Mesenchymal stem cell (in vitro differentiated cells and primary cell): Measurements from ENCODE around the gene ENO1.
A peak's percentile ranks its signal among the peaks of the same experiment; 100 is the strongest.
"Not testable (repeated sequence)": the region's sequence is repeated elsewhere in the genome, so short reads cannot be mapped to it uniquely, and the experiment has no call there.

Experiments
- DNase-seq: peaks from one replicate; pipeline ENCODE4 v3.0.0-alpha.2; 2013
- H2AFZ ChIP-seq: one replicate; pipeline ENCODE4 v1.6.1; 2013; ENCODE audit warnings: low read depth, mild to moderate bottlenecking, control low read depth, inconsistent platforms, low read length, moderate library complexity
- H2AK5ac ChIP-seq: 2 replicates; pipeline ENCODE4 v1.6.1; 2013; ENCODE audit warnings: low read length, moderate library complexity, mild to moderate bottlenecking, inconsistent platforms; ENCODE audit not compliant: severe bottlenecking
- H2BK120ac ChIP-seq: one replicate; pipeline ENCODE4 v1.6.1; 2013; ENCODE audit warnings: low read depth, mild to moderate bottlenecking, inconsistent platforms, low read length, moderate library complexity
- H2BK12ac ChIP-seq, 2 experiments: one replicate each; pipeline ENCODE4 v1.6.1; 2013; ENCODE audit warnings: inconsistent platforms in 2 of 2, low read length in 2 of 2, mild to moderate bottlenecking in 2 of 2, moderate library complexity in 2 of 2, control low read depth in 1 of 2
- H2BK15ac ChIP-seq: one replicate; pipeline ENCODE4 v1.6.1; 2013; ENCODE audit warnings: mild to moderate bottlenecking, low read depth, inconsistent platforms; ENCODE audit not compliant: poor library complexity, severe bottlenecking
- H2BK5ac ChIP-seq: 2 replicates; pipeline ENCODE4 v1.6.1; 2013; ENCODE audit warnings: low read depth, mild to moderate bottlenecking, low read length, control low read depth, inconsistent platforms; ENCODE audit not compliant: poor library complexity, severe bottlenecking
- H3K14ac ChIP-seq, 2 experiments: one replicate each; pipeline ENCODE4 v1.6.1; 2013; ENCODE audit warnings: inconsistent platforms in 2 of 2, low read length in 2 of 2, control low read depth in 1 of 2, mild to moderate bottlenecking in 1 of 2, moderate library complexity in 1 of 2
- H3K18ac ChIP-seq, 2 experiments: one replicate each; pipeline ENCODE4 v1.6.1; 2013; ENCODE audit warnings: inconsistent platforms in 2 of 2, low read length in 2 of 2, control low read depth in 1 of 2, low read depth in 1 of 2, mild to moderate bottlenecking in 1 of 2
- H3K23ac ChIP-seq, 2 experiments: one replicate each; pipeline ENCODE4 v1.6.1; 2013; ENCODE audit warnings: inconsistent platforms in 2 of 2, low read length in 2 of 2, mild to moderate bottlenecking in 2 of 2, moderate library complexity in 2 of 2, control low read depth in 1 of 2
- H3K27ac ChIP-seq: 2 replicates; pipeline ENCODE4 v1.5.1; 2013; ENCODE audit warnings: mild to moderate bottlenecking, moderate library complexity, low read length, control low read depth, inconsistent platforms; ENCODE audit not compliant: poor library complexity, severe bottlenecking
- H3K27me3 ChIP-seq, 2 experiments: 2 replicates each; pipeline versions ENCODE4 v1.6.1 to v1.7.0; 2013; ENCODE audit warnings: low read length in 2 of 2, mild to moderate bottlenecking in 2 of 2, moderate library complexity in 2 of 2, control low read depth in 1 of 2, inconsistent platforms in 1 of 2; ENCODE audit not compliant: control insufficient read depth in 1 of 2, insufficient read depth in 1 of 2
- H3K36me3 ChIP-seq, 2 experiments: 2 replicates each; pipeline versions ENCODE4 v1.6.1 to v1.7.0; 2013; ENCODE audit warnings: low read length in 2 of 2, control low read depth in 1 of 2, inconsistent platforms in 1 of 2, low read depth in 1 of 2, mild to moderate bottlenecking in 1 of 2; ENCODE audit not compliant: insufficient read depth in 2 of 2, control insufficient read depth in 1 of 2
- H3K4ac ChIP-seq, 2 experiments: one replicate each; pipeline ENCODE4 v1.6.1; 2013; ENCODE audit warnings: inconsistent platforms in 2 of 2, low read length in 2 of 2, mild to moderate bottlenecking in 2 of 2, moderate library complexity in 2 of 2, control low read depth in 1 of 2, low read depth in 1 of 2
- H3K4me1 ChIP-seq: 2 replicates; pipeline ENCODE4 v1.6.1; 2013; ENCODE audit warnings: low read depth, low read length, control low read depth; ENCODE audit not compliant: control insufficient read depth, insufficient read depth
- H3K4me2 ChIP-seq: 2 replicates; pipeline ENCODE4 v1.6.1; 2013; ENCODE audit warnings: low read length, mild to moderate bottlenecking, inconsistent platforms; ENCODE audit not compliant: poor library complexity, severe bottlenecking
- H3K4me3 ChIP-seq, 2 experiments: 2 replicates each; pipeline versions ENCODE4 v1.5.1 to v1.7.0; 2013; ENCODE audit warnings: low read length in 2 of 2, mild to moderate bottlenecking in 2 of 2, control low read depth in 1 of 2, low read depth in 1 of 2; ENCODE audit not compliant: insufficient read depth in 1 of 2
- H3K79me1 ChIP-seq: replicated peaks from 2 replicates; pipeline ENCODE4 v1.6.1; 2013; ENCODE audit warnings: mild to moderate bottlenecking, control low read depth, low read length, inconsistent platforms; ENCODE audit not compliant: poor library complexity, severe bottlenecking
- H3K9ac ChIP-seq: 2 replicates; pipeline ENCODE4 v1.7.0; 2013; ENCODE audit warnings: mild to moderate bottlenecking, low read length, moderate library complexity
- H3K9me3 ChIP-seq: 2 replicates; pipeline ENCODE4 v1.7.0; 2013; ENCODE audit warnings: mild to moderate bottlenecking, low read length; ENCODE audit not compliant: control insufficient read depth
- H4K8ac ChIP-seq: one replicate; pipeline ENCODE4 v1.6.1; 2013; ENCODE audit warnings: inconsistent platforms, mild to moderate bottlenecking, low read length, moderate library complexity
- H4K91ac ChIP-seq: one replicate; pipeline ENCODE4 v1.6.1; 2013; ENCODE audit warnings: mild to moderate bottlenecking, low read length, inconsistent platforms
- WGBS: methylation state at CpG from one replicate; pipeline ENCODE4 v1.1.7; 2013; ENCODE audit warnings: mixed read lengths; 5-methylcytosine and 5-hydroxymethylcytosine counted together

The ENO1 gene

GRCh38 chr1:8822373-8823294, 55.9 kb downstream of the ENO1 start:
- peak overlapping the region; percentile 82 for H3K27ac ChIP-seq
- WGBS: 50% methylated on average over 10 of the region's 10 CpGs
- peak overlapping the region; percentile 26 to 41 for H3K18ac ChIP-seq
- no peak overlapping the region for H2BK12ac ChIP-seq
- no peak overlapping the region for H3K4me3 ChIP-seq
- H3K4me1 ChIP-seq: peaks cover 10% of the 10 kb centered on the region
- H3K14ac ChIP-seq: no peak overlapping the region
- no peaks in the 10 kb centered on the region for H3K36me3 ChIP-seq
- no peak overlapping the region for H3K4me2 ChIP-seq
- H2AFZ ChIP-seq: no peak overlapping the region
- peak; percentile 96 for DNase-seq
- no peak overlapping the region for H4K8ac ChIP-seq
- H3K4ac ChIP-seq: no peak overlapping the region
- no peak overlapping the region for H2BK5ac ChIP-seq
- H3K9ac ChIP-seq: peak overlapping the region; percentile 39
- H2BK120ac ChIP-seq: no peak overlapping the region
- no peak overlapping the region for H4K91ac ChIP-seq
- H3K9me3 ChIP-seq: no peaks in the 10 kb centered on the region
- no peak overlapping the region for H2BK15ac ChIP-seq
- no peak overlapping the region for H3K23ac ChIP-seq
- H3K79me1 ChIP-seq: no peaks in the 10 kb centered on the region
- H3K27me3 ChIP-seq: no peaks in the 10 kb centered on the region
- H2AK5ac ChIP-seq: no peak overlapping the region

- Histone ChIP-seq H3K27me3 (no peaks in the 10 kb centered on the region), H3K27ac (no peak overlapping the region), H2BK5ac (no peak overlapping the region), H3K9me3 (no peaks in the 10 kb centered on the region), H3K36me3 (no peaks in the 10 kb centered on the region), H4K91ac (peak overlapping the region; percentile 61), H3K4me2 (no peak overlapping the region), H3K4me1 (peaks cover 9% of the 10 kb centered on the region), H3K79me1 (no peaks in the 10 kb centered on the region), H3K14ac (no peak overlapping the region), H4K8ac (no peak overlapping the region), H3K9ac (no peak overlapping the region), H2AFZ (no peak overlapping the region), H2BK15ac (no peak overlapping the region), H3K4ac (no peak overlapping the region), H3K18ac (no peak overlapping the region), H3K23ac (no peak overlapping the region), H3K4me3 (no peak overlapping the region), H2AK5ac (no peak overlapping the region), H2BK12ac (peak overlapping the region in 1 of 2 experiments; percentile 86), H2BK120ac (no peak overlapping the region)
- DNase-seq: no peak
- WGBS: 0% methylated on average over 2 of the region's 2 CpGs
Measured at GRCh38 chr1:8821084-8821483, 57.4 kb downstream of the ENO1 start.

- not testable (repeated sequence) for H3K79me1 ChIP-seq, H2BK15ac ChIP-seq, H3K9me3 ChIP-seq, H3K27me3 ChIP-seq, H2BK120ac ChIP-seq, H3K4me2 ChIP-seq, H3K4me1 ChIP-seq, H3K14ac ChIP-seq, H2BK12ac ChIP-seq, H2AFZ ChIP-seq, H3K27ac ChIP-seq, H3K18ac ChIP-seq, H2AK5ac ChIP-seq, H3K4ac ChIP-seq, H2BK5ac ChIP-seq, H3K23ac ChIP-seq, H4K91ac ChIP-seq, DNase-seq, H4K8ac ChIP-seq, H3K36me3 ChIP-seq
- Histone ChIP-seq H3K4me3 (peak overlapping the region in 1 of 2 experiments; percentile 94), H3K9ac (peak overlapping the region; percentile 97)
- WGBS: 100% methylated on average over 4 of the region's 13 CpGs
Measured at GRCh38 chr1:8818789-8819188, 59.7 kb downstream of the ENO1 start.

GRCh38 chr1:8818325-8818775, 60.1 kb downstream of the ENO1 start:
- H3K27me3 ChIP-seq: no peaks in the 10 kb centered on the region
- no peak overlapping the region for H3K14ac ChIP-seq
- H2AFZ ChIP-seq: no peak overlapping the region
- peak; percentile 85 for DNase-seq
- no peaks in the 10 kb centered on the region for H3K9me3 ChIP-seq
- H3K36me3 ChIP-seq: no peaks in the 10 kb centered on the region
- H2BK12ac ChIP-seq: no peak overlapping the region
- peak overlapping the region; percentile 97 for H3K9ac ChIP-seq
- H3K79me1 ChIP-seq: no peaks in the 10 kb centered on the region
- no peak overlapping the region for H2AK5ac ChIP-seq
- H3K27ac ChIP-seq: peak overlapping the region; percentile 88
- H3K23ac ChIP-seq: no peak overlapping the region
- H2BK120ac ChIP-seq: no peak overlapping the region
- no peak overlapping the region for H4K91ac ChIP-seq
- peak overlapping the region in 1 of 2 experiments; percentile 94 for H3K4me3 ChIP-seq
- H3K4me1 ChIP-seq: peaks cover 7% of the 10 kb centered on the region
- H3K18ac ChIP-seq: no peak overlapping the region
- H3K4me2 ChIP-seq: peak overlapping the region; percentile 56
- H2BK15ac ChIP-seq: no peak overlapping the region
- WGBS: 19% methylated on average over 2 of the region's 4 CpGs
- H3K4ac ChIP-seq: no peak overlapping the region
- H4K8ac ChIP-seq: no peak overlapping the region
- H2BK5ac ChIP-seq: no peak overlapping the region
